Cardiac muscle cell (in vitro differentiated cells and primary cell): Measurements from ENCODE around the gene MEMO1. TPM values are rescaled to one million over a fixed set of nuclear protein-coding genes. Genes with fewer than 3 reads are reported as not detected.

Experiments used
- DNase-seq, 2 donors: peaks; one replicate each; pipeline versions ENCODE4 v3.0.0 to v3.0.0-alpha.2; 2010 to 2017; ENCODE audit warnings: low read depth in 1 of 2, low spot score in 1 of 2
- H3K27ac ChIP-seq: fragments of 200-600 bp; sonication (generic); 2 replicates; pipeline ENCODE4 v1.5.1; 2016
- H3K27me3 ChIP-seq: fragments of 200-600 bp; sonication (generic); 2 replicates; pipeline ENCODE4 v1.6.0; 2016; ENCODE audit warnings: control low read depth
- H3K36me3 ChIP-seq: fragments of 200-600 bp; sonication (generic); 2 replicates; pipeline ENCODE4 v1.5.1; 2016; ENCODE audit warnings: control low read depth
- H3K4me1 ChIP-seq: fragments of 200-600 bp; sonication (generic); 2 replicates; pipeline ENCODE4 v1.8.1; 2017; ENCODE audit warnings: low read depth, mild to moderate bottlenecking, mixed run types
- H3K4me3 ChIP-seq: fragments of 200-600 bp; sonication (generic); 2 replicates; pipeline ENCODE4 v1.5.1; 2016; ENCODE audit warnings: mild to moderate bottlenecking
- H3K9me3 ChIP-seq: fragments of 200-600 bp; sonication (generic); 2 replicates; pipeline ENCODE4 v1.5.1; 2017; ENCODE audit warnings: low read depth, mild to moderate bottlenecking, control low read depth
- CTCF ChIP-seq: IDR thresholded peaks from 2 replicates; pipeline ENCODE4 v1.5.1; 2012; ENCODE audit warnings: low read depth, mild to moderate bottlenecking, low read length
- polyA plus RNA-seq: library from polyadenylated mRNA; unstranded; fragments of >200 nt; fragmentation: Nextera tagmentation; extraction: Ambion mirVana; gene quantifications from 2 replicates; pipeline ENCODE4 v1.2.1, GENCODE V29; 2016
- total RNA-seq: library from RNA; depleted of rRNA; stranded (reverse); fragments of >200 nt; gene quantifications from 2 replicates; pipeline ENCODE4 v1.2.3, GENCODE V29; 2016

MEMO1 gene
- total and polyA plus RNA-seq, 2 experiments from 2014 or later: 28.3 to 34.8 TPM

- H3K36me3 ChIP-seq: no peaks in the 10 kb centered on the region
- H3K27ac ChIP-seq: no peak overlapping the region
- H3K4me1 ChIP-seq: peaks cover 2% of the 10 kb centered on the region
- DNase-seq: no peak
- no peak for TF ChIP-seq CTCF
- H3K9me3 ChIP-seq: no peaks in the 10 kb centered on the region
- H3K27me3 ChIP-seq: no peaks in the 10 kb centered on the region
- no peak overlapping the region for H3K4me3 ChIP-seq
These were observed 78.2 kb downstream of the MEMO1 start for GRCh38 chr2:31932589-31932988.

GRCh38 chr2:31931916-31932315, 78.9 kb downstream of the MEMO1 start:
- no peaks in the 10 kb centered on the region for H3K36me3 ChIP-seq
- no peaks in the 10 kb centered on the region for H3K9me3 ChIP-seq
- peak in 1 of 2 donors; percentile 15 for DNase-seq
- H3K4me1 ChIP-seq: peaks cover 2% of the 10 kb centered on the region
- no peak overlapping the region for H3K27ac ChIP-seq
- TF ChIP-seq CTCF: no peak
- H3K27me3 ChIP-seq: no peaks in the 10 kb centered on the region
- H3K4me3 ChIP-seq: no peak overlapping the region

GRCh38 chr2:31925517-31925916, 85.3 kb downstream of the MEMO1 start:
- H3K27me3 ChIP-seq: no peaks in the 10 kb centered on the region
- H3K36me3 ChIP-seq: no peaks in the 10 kb centered on the region
- peak overlapping the region; percentile 45 for H3K27ac ChIP-seq
- H3K4me3 ChIP-seq: no peak overlapping the region
- H3K4me1 ChIP-seq: peaks cover 34% of the 10 kb centered on the region
- H3K9me3 ChIP-seq: no peaks in the 10 kb centered on the region
- TF ChIP-seq CTCF: no peak
- no peak for DNase-seq

- Histone ChIP-seq H3K4me3 (peak overlapping the region; percentile 4), H3K9me3 (no peaks in the 10 kb centered on the region), H3K27ac (peak overlapping the region; percentile 78), H3K4me1 (peaks cover 39% of the 10 kb centered on the region), H3K27me3 (no peaks in the 10 kb centered on the region), H3K36me3 (no peaks in the 10 kb centered on the region)
- DNase-seq: no peak
- TF ChIP-seq CTCF: no peak
These were observed 87.1 kb downstream of the MEMO1 start for GRCh38 chr2:31923662-31924061.

- Histone ChIP-seq H3K27me3 (no peaks in the 10 kb centered on the region), H3K36me3 (peaks cover 2% of the 10 kb centered on the region), H3K27ac (peak overlapping the region; percentile 78), H3K4me1 (peaks cover 39% of the 10 kb centered on the region), H3K4me3 (no peak overlapping the region), H3K9me3 (no peaks in the 10 kb centered on the region)
- no peak for DNase-seq
- TF ChIP-seq CTCF: no peak
These were observed 88.0 kb downstream of the MEMO1 start for GRCh38 chr2:31922542-31923408.
